Measurements from ENCODE around the gene MRPL54. TPM values are rescaled to one million over a fixed set of nuclear protein-coding genes. Genes with fewer than 3 reads are reported as not detected.

The MRPL54 gene
- total RNA-seq, 1 experiment from 2014 or later: 67.1 TPM

GRCh38 chr19:3807131-3807480 is 44.6 kb downstream of the MRPL54 start:
- no peaks in the 10 kb centered on the region for H3K27me3 ChIP-seq (ENCODE audit: insufficient read depth, low read length)
- DNase-seq (ENCODE audit: low read depth, low spot score): no peak
- ATAC-seq: no peak
- H3K9ac ChIP-seq (ENCODE audit: low read length): no peak overlapping the region
- H2AFZ ChIP-seq (ENCODE audit: low read depth, low read length, poor library complexity, severe bottlenecking): no peak overlapping the region
- CTCF ChIA-PET: no interaction called here
- BruUV-seq (replicated peaks): no TSS peak
- no peak for TF ChIP-seq ATF3 (IDR thresholded peaks at IDR 0.05)
- TF ChIP-seq ZBTB33 (IDR thresholded peaks at IDR 0.05; ENCODE audit: extremely low read depth, insufficient replicate concordance, low read length): no peak
- TF ChIP-seq CBX3 (IDR thresholded peaks at IDR 0.05; ENCODE audit: low read depth): no peak
- TF ChIP-seq TCF7L2 (IDR thresholded peaks at IDR 0.05; ENCODE audit: borderline replicate concordance, extremely low read depth, insufficient read depth, insufficient read length): no peak
- TF ChIP-seq POLR2AphosphoS5 (IDR thresholded peaks at IDR 0.05; ENCODE audit: low read depth, low read length): no peak
- no peak for TF ChIP-seq FOSL1 (IDR thresholded peaks at IDR 0.05; ENCODE audit: low read depth)
- no peak for TF ChIP-seq EZH2 (IDR thresholded peaks at IDR 0.05)
- POLR2A ChIA-PET: no interaction called here
- no peaks in the 10 kb centered on the region for H3K36me3 ChIP-seq (ENCODE audit: control insufficient read depth in 1 of 2, insufficient read depth in 2 of 2, low read length in 2 of 2)
- peaks cover 0 to 5% of the 10 kb centered on the region in 2 experiments; a peak in 2 of 4 replicates for H3K9me3 ChIP-seq (ENCODE audit: control insufficient read depth in 1 of 2, insufficient read depth in 1 of 2, low read depth in 1 of 2, low read length in 2 of 2)
- H3K79me2 ChIP-seq (ENCODE audit: insufficient read depth, low read length): no peaks in the 10 kb centered on the region
- H3K4me2 ChIP-seq (ENCODE audit: low read length): no peak overlapping the region
- intact Hi-C loops (cut with micrococcal nuclease): no loop called here
- RAD21 ChIA-PET (ENCODE audit: low non-redundant PET in 1 of 2, low total read pairs in 2 of 2, uncharacterized antibody in 2 of 2, unreplicated experiment in 2 of 2): no interaction called here
- no peaks in the 10 kb centered on the region for H3K4me1 ChIP-seq (ENCODE audit: control insufficient read depth in 1 of 2, insufficient read depth in 2 of 2, low read length in 2 of 2)
- no peaks in the 10 kb centered on the region for H3K9me2 ChIP-seq (ENCODE audit: insufficient read depth)
- no peak overlapping the region for H3K4me3 ChIP-seq (replicated peaks in 1 of 2; ENCODE audit: low read depth in 1 of 2, low read length in 2 of 2)
- H3K27ac ChIP-seq (ENCODE audit: low read depth, low read length): no peak overlapping the region
- no peaks in the 10 kb centered on the region for H4K20me1 ChIP-seq (ENCODE audit: insufficient read depth)

Measured in HCT116 (cell line).